A673 (cell line): ENCODE results near the gene SKP2. TPM values are rescaled to one million over a fixed set of nuclear protein-coding genes. Genes with fewer than 3 reads are reported as not detected.

Experiments
- BruUV-seq: library from RNA; stranded (reverse); fragments of 400-500 nt; replicated peaks from 2 replicates; lab custom pipeline; 2021; lab: Mats Ljungman, UMichigan
- CTCF ChIA-PET: fragments of 300-600 bp; sonication (Branson Sonifier 250); formaldehyde crosslinking; loops from one replicate; lab custom pipeline; 2022; ENCODE audit warnings: antibody characterized with exemption; lab: Charles Lee
- POLR2A ChIA-PET: fragments of 300-600 bp; sonication (Branson Sonifier 250); formaldehyde crosslinking; loops from one replicate; lab custom pipeline; 2022; ENCODE audit warnings: antibody characterized with exemption; ENCODE audit not compliant: low non-redundant PET; lab: Charles Lee
- DNase-seq: peaks from one replicate; pipeline ENCODE4 v3.0.0-alpha.2; 2015; ENCODE audit warnings: low spot score
- H3K27ac ChIP-seq: fragments of 200-600 bp; sonication (generic); 2 replicates; pipeline ENCODE4 v1.5.1; 2016; ENCODE audit warnings: mixed run types, low read depth, mild to moderate bottlenecking, mixed read lengths, antibody characterized with exemption, low read length; ENCODE audit not compliant: poor library complexity, severe bottlenecking
- H3K27me3 ChIP-seq: fragments of 200-600 bp; sonication (generic); replicated peaks from 2 replicates; pipeline ENCODE4 v1.6.1; 2017; ENCODE audit warnings: mixed run types, low read depth, mild to moderate bottlenecking, mixed read lengths, antibody characterized with exemption, low read length; ENCODE audit not compliant: insufficient read depth, poor library complexity
- H3K36me3 ChIP-seq: fragments of 200-600 bp; sonication (generic); 2 replicates; pipeline ENCODE4 v1.6.1; 2016; ENCODE audit warnings: mixed run types, mild to moderate bottlenecking, mixed read lengths, antibody characterized with exemption, low read length; ENCODE audit not compliant: insufficient read depth, poor library complexity, severe bottlenecking
- H3K4me1 ChIP-seq: fragments of 200-600 bp; sonication (generic); 2 replicates; pipeline ENCODE4 v1.6.1; 2017; ENCODE audit warnings: mixed run types, mild to moderate bottlenecking, mixed read lengths, antibody characterized with exemption, low read length; ENCODE audit not compliant: insufficient read depth, poor library complexity, severe bottlenecking
- H3K4me3 ChIP-seq: fragments of 200-600 bp; sonication (generic); 2 replicates; pipeline ENCODE4 v1.5.1; 2016; ENCODE audit warnings: low read depth, mixed run types, mild to moderate bottlenecking, mixed read lengths, low read length; ENCODE audit not compliant: poor library complexity, severe bottlenecking
- H3K9me3 ChIP-seq: fragments of 200-600 bp; sonication (generic); 2 replicates; pipeline ENCODE4 v1.6.1; 2016; ENCODE audit warnings: mixed run types, low read depth, mild to moderate bottlenecking, mixed read lengths, antibody characterized with exemption, low read length; ENCODE audit not compliant: poor library complexity, severe bottlenecking
- CTCF ChIP-seq: fragments of 300-800, 200-600 bp; sonication (generic); conservative IDR thresholded peaks from 2 replicates; pipeline ENCODE4 v1.5.1; 2017; ENCODE audit warnings: low read depth, mild to moderate bottlenecking, antibody characterized with exemption, low read length, moderate library complexity, mixed read lengths
- EZH2 ChIP-seq: fragments of 200-600 bp; sonication (generic); IDR thresholded peaks from 2 replicates; pipeline ENCODE4 v1.6.1; 2017; ENCODE audit warnings: borderline replicate concordance, low read depth, mild to moderate bottlenecking, mixed read lengths, antibody characterized with exemption, low read length; ENCODE audit not compliant: poor library complexity, severe bottlenecking
- intact Hi-C: fragments of 100-400 bp; cut with micrococcal nuclease; formaldehyde crosslinking; loops from one replicate; pipeline ENCODE4 v1.10.0; 2022; ENCODE audit not compliant: unreplicated experiment
- microRNA-seq: library from miRNA; unstranded; fragments of <30 nt; microRNA quantifications from one replicate; pipeline ENCODE4 v1.2.0, GENCODE V29; 2021
- total RNA-seq: library from RNA; stranded (reverse); gene quantifications from 2 replicates; pipeline ENCODE4 v1.2.3, GENCODE V29; 2021

SKP2 gene
- total RNA-seq, 1 experiment from 2014 or later: 133 TPM

GRCh38 chr5:36230151-36230790 lies 78.4 kb downstream of the SKP2 start:
- Histone ChIP-seq H3K9me3 (no peaks in the 10 kb centered on the region), H3K27ac (no peak overlapping the region), H3K4me3 (no peak overlapping the region), H3K36me3 (no peaks in the 10 kb centered on the region), H3K27me3 (no peaks in the 10 kb centered on the region), H3K4me1 (peaks cover 7% of the 10 kb centered on the region)
- BruUV-seq: no TSS peak
- intact Hi-C loops: no loop called here
- DNase-seq: no peak
- TF ChIP-seq EZH2: no peak
- no peak for TF ChIP-seq CTCF
- CTCF ChIA-PET: no interaction called here
- POLR2A ChIA-PET: no interaction called here

GRCh38 chr5:36232533-36232932 lies 80.6 kb downstream of the SKP2 start:
- intact Hi-C loops: no loop called here
- ChIA-PET CTCF (no interaction called here), POLR2A (no interaction called here)
- TF ChIP-seq CTCF (no peak), EZH2 (no peak)
- Histone ChIP-seq H3K4me1 (peaks cover 13% of the 10 kb centered on the region), H3K27ac (no peak overlapping the region), H3K4me3 (no peak overlapping the region), H3K27me3 (no peaks in the 10 kb centered on the region), H3K9me3 (no peaks in the 10 kb centered on the region), H3K36me3 (no peaks in the 10 kb centered on the region)
- BruUV-seq: no TSS peak
- no peak for DNase-seq

Small RNAs within 50 kb of the gene (microRNA-seq; reads per million reads assigned to microRNA genes)
- 14.8 reads per million, percentile 38 among the genes with 10 or more reads in this experiment for gene MIR580

Other genes starting within 250 kb of the SKP2 start
- not detected in 2 replicates for gene CAPSL, start 213.5 kb upstream of the SKP2 start, total RNA-seq
- gene UGT3A1, start 160.7 kb upstream of the SKP2 start, total RNA-seq: 0.19 and 0.24 TPM in 2 replicates
- gene UGT3A2, start 85.2 kb upstream of the SKP2 start, total RNA-seq: 528 and 529 TPM in 2 replicates
- 6.4 and 8.4 TPM in 2 replicates for gene LMBRD2, start 224 bp upstream of the SKP2 start, total RNA-seq
- gene NADK2, start 89.8 kb downstream of the SKP2 start, total RNA-seq: 31.6 and 37.1 TPM in 2 replicates
- gene RANBP3L, start 149.8 kb downstream of the SKP2 start, total RNA-seq: not detected in 2 replicates